HG02981 (cell line): Measurements from ENCODE around the gene INPP1.

ENCODE experiments used
- ATAC-seq: cut with Tn5 transposase; IDR thresholded peaks from one replicate; pipeline ENCODE4 v1.9.1; 2021; ENCODE audit warnings: mild to moderate bottlenecking, moderate library complexity; ENCODE audit not compliant: unreplicated experiment

INPP1 gene

GRCh38 chr2:190360561-190360960, 17.2 kb downstream of the INPP1 start:
- ATAC-seq, result no peak

- no peak for ATAC-seq
Observed at GRCh38 chr2:190360965-190361364, 17.6 kb downstream of the INPP1 start.

GRCh38 chr2:190361572-190361971, 18.2 kb downstream of the INPP1 start:
- no peak for ATAC-seq

- ATAC-seq, result no peak
Observed at GRCh38 chr2:190362894-190363293, 19.5 kb downstream of the INPP1 start.

- ATAC-seq, result no peak
Observed at GRCh38 chr2:190365499-190366204, 22.3 kb downstream of the INPP1 start.

GRCh38 chr2:190366248-190366753, 22.9 kb downstream of the INPP1 start:
- no peak for ATAC-seq

GRCh38 chr2:190367091-190367490, 23.7 kb downstream of the INPP1 start:
- no peak for ATAC-seq

- no peak for ATAC-seq
Observed at GRCh38 chr2:190369635-190370034, 26.2 kb downstream of the INPP1 start.

GRCh38 chr2:190376083-190376482, 32.7 kb downstream of the INPP1 start:
- ATAC-seq, result no peak

GRCh38 chr2:190376591-190377245, 33.3 kb downstream of the INPP1 start:
- ATAC-seq, result no peak

GRCh38 chr2:190378880-190379237, 35.5 kb downstream of the INPP1 start:
- no peak for ATAC-seq

GRCh38 chr2:190379249-190379964, 36.0 kb downstream of the INPP1 start:
- no peak for ATAC-seq

- no peak for ATAC-seq
Observed at GRCh38 chr2:190380962-190381412, 37.6 kb downstream of the INPP1 start.

- peak; percentile 73 for ATAC-seq
Observed at GRCh38 chr2:190382851-190383250, 39.5 kb downstream of the INPP1 start.

- no peak for ATAC-seq
Observed at GRCh38 chr2:190387422-190387821, 44.0 kb downstream of the INPP1 start.

GRCh38 chr2:190396271-190396670, 52.9 kb downstream of the INPP1 start:
- no peak for ATAC-seq

GRCh38 chr2:190402986-190403603, 59.7 kb downstream of the INPP1 start:
- ATAC-seq, result no peak

GRCh38 chr2:190404487-190404886, 61.1 kb downstream of the INPP1 start:
- ATAC-seq, result no peak

- ATAC-seq, result no peak
Observed at GRCh38 chr2:190405070-190405469, 61.7 kb downstream of the INPP1 start.

GRCh38 chr2:190405995-190406394, 62.6 kb downstream of the INPP1 start:
- ATAC-seq, result no peak

GRCh38 chr2:190406805-190407204, 63.4 kb downstream of the INPP1 start:
- no peak for ATAC-seq
